ENCODE data around the gene SYNGR3.

Gene SYNGR3

GRCh38 chr16:2015947-2016208, 26.1 kb downstream of the SYNGR3 start:
- TF ChIP-seq CTCF (IDR thresholded peaks at IDR 0.05; ENCODE audit: low read depth, low read length, missing control alignments) = no peak
- DNase-seq (ENCODE audit: low read depth) = no peak
- H3K4me3 ChIP-seq (ENCODE audit: low read depth, low read length) = no peak overlapping the region

- peak; percentile 62 for TF ChIP-seq CTCF (IDR thresholded peaks at IDR 0.05; ENCODE audit: low read depth, low read length, missing control alignments)
- H3K4me3 ChIP-seq (ENCODE audit: low read depth, low read length) = no peak overlapping the region
- DNase-seq (ENCODE audit: low read depth) = no peak
Measured at GRCh38 chr16:2016407-2016922, 26.7 kb downstream of the SYNGR3 start.

GRCh38 chr16:2019518-2019920, 29.7 kb downstream of the SYNGR3 start, which contains the start of gene NPW:
NPW (plus strand) TSS chr16:2019785.
- no peak for DNase-seq (ENCODE audit: low read depth)
- TF ChIP-seq CTCF (IDR thresholded peaks at IDR 0.05; ENCODE audit: low read depth, low read length, missing control alignments) = no peak
- no peak within 1 kb of the TSS for H3K4me3 ChIP-seq (ENCODE audit: low read depth, low read length)

- TF ChIP-seq CTCF (IDR thresholded peaks at IDR 0.05; ENCODE audit: low read depth, low read length, missing control alignments) = no peak
- H3K4me3 ChIP-seq (ENCODE audit: low read depth, low read length) = no peak overlapping the region
- DNase-seq (ENCODE audit: low read depth) = no peak
Measured at GRCh38 chr16:2019921-2020831, 30.4 kb downstream of the SYNGR3 start.

GRCh38 chr16:2022723-2023091, 32.9 kb downstream of the SYNGR3 start:
- no peak for TF ChIP-seq CTCF (IDR thresholded peaks at IDR 0.05; ENCODE audit: low read depth, low read length, missing control alignments)
- no peak for DNase-seq (ENCODE audit: low read depth)
- peak overlapping the region; percentile 30 for H3K4me3 ChIP-seq (ENCODE audit: low read depth, low read length)

GRCh38 chr16:2023092-2024031, 33.6 kb downstream of the SYNGR3 start:
- peak; percentile 45 for DNase-seq (ENCODE audit: low read depth)
- peak; percentile 97 for TF ChIP-seq CTCF (IDR thresholded peaks at IDR 0.05; ENCODE audit: low read depth, low read length, missing control alignments)

More at GRCh38 chr16:2023092-2024031, 33.6 kb downstream of the SYNGR3 start:
- H3K4me3 ChIP-seq (ENCODE audit: low read depth, low read length) = peak overlapping the region; percentile 30
